ENCODE measurements around the gene RAB11FIP3. TPM values are rescaled to one million over a fixed set of nuclear protein-coding genes. Genes with fewer than 3 reads are reported as not detected.
"Not testable (repeated sequence)": the region's sequence is repeated elsewhere in the genome, so short reads cannot be mapped to it uniquely, and the experiment has no call there.

Gene RAB11FIP3
- polyA plus RNA-seq, 1 of the 3 experiments (the other 2 are of a cell fraction) = 24.8 TPM

GRCh38 chr16:491220-491919 is 65.9 kb downstream of the RAB11FIP3 start:
- no peaks in the 10 kb centered on the region for H3K79me2 ChIP-seq (ENCODE audit: insufficient read depth)
- TF ChIP-seq EZH2phosphoT487 (IDR thresholded peaks at IDR 0.05; ENCODE audit: borderline replicate concordance, low read depth) (no peak), USF1 (IDR thresholded peaks at IDR 0.05; ENCODE audit: borderline replicate concordance, low read depth) (no peak)
- DNase-seq = no peak
- H2AFZ ChIP-seq (ENCODE audit: low read depth) = no peak overlapping the region
- POLR2A ChIA-PET = no interaction called here
- H4K20me1 ChIP-seq (ENCODE audit: insufficient read depth) = no peaks in the 10 kb centered on the region
- H3K4me3 ChIP-seq (ENCODE audit: low read depth in 2 of 2, low read length in 1 of 2) = no peak overlapping the region
- H3K36me3 ChIP-seq (replicated peaks in 1 of 2; ENCODE audit: control insufficient read depth in 1 of 2, insufficient read depth in 2 of 2, low read length in 1 of 2) = peaks cover 9 to 29% of the 10 kb centered on the region in 2 experiments
- H3F3A ChIP-seq (replicated peaks; ENCODE audit: insufficient read depth) = no peaks in the 10 kb centered on the region
- no peak overlapping the region for H3K9ac ChIP-seq
- H3K4me2 ChIP-seq = no peak overlapping the region
- H3K27me3 ChIP-seq (ENCODE audit: insufficient read depth) = no peaks in the 10 kb centered on the region
- WGBS (ENCODE audit: low lambda C conversion rate) = 92% methylated on average over 11 of the region's 19 CpGs
- H3K9me2 ChIP-seq = no peaks in the 10 kb centered on the region
- H3K4me1 ChIP-seq (ENCODE audit: control insufficient read depth in 1 of 2, insufficient read depth in 2 of 2, low read depth in 1 of 2, low read length in 1 of 2) = no peaks in the 10 kb centered on the region
- H3K27ac ChIP-seq (ENCODE audit: low read depth in 2 of 2, low read length in 1 of 2) = no peak overlapping the region
- CTCF ChIA-PET = interaction anchor here (1.2 to 1.5 kb wide), 2 partner anchors 10 to 100 kb away, joined by 3 read pairs; no protein-coding TSS in a partner anchor
- no peaks in the 10 kb centered on the region for H3K9me3 ChIP-seq

- DNase-seq = no peak
- no peaks in the 10 kb centered on the region for H3K4me1 ChIP-seq (ENCODE audit: control insufficient read depth in 1 of 2, insufficient read depth in 2 of 2, low read depth in 1 of 2, low read length in 1 of 2)
- ChIA-PET CTCF (interaction anchor here (1.5 kb wide), 1 partner anchor 9 kb away, joined by 3 read pairs; no protein-coding TSS in a partner anchor), POLR2A (no interaction called here)
- 99% methylated on average over 6 of the region's 30 CpGs for WGBS (ENCODE audit: low lambda C conversion rate)
- H3K4me2 ChIP-seq = no peak overlapping the region
- H3K79me2 ChIP-seq (ENCODE audit: insufficient read depth) = no peaks in the 10 kb centered on the region
- no peaks in the 10 kb centered on the region for H3F3A ChIP-seq (replicated peaks; ENCODE audit: insufficient read depth)
- H3K4me3 ChIP-seq (ENCODE audit: low read depth in 2 of 2, low read length in 1 of 2) = no peak overlapping the region
- no peak for TF ChIP-seq FOSL2 (IDR thresholded peaks at IDR 0.05; ENCODE audit: borderline replicate concordance, low read depth)
- no peak for TF ChIP-seq YY1 (IDR thresholded peaks at IDR 0.05; ENCODE audit: low read depth)
- TF ChIP-seq RFX5 (IDR thresholded peaks at IDR 0.05; ENCODE audit: low read length) = no peak
- TF ChIP-seq CHD2 (IDR thresholded peaks at IDR 0.05; ENCODE audit: low read length, partially characterized antibody) = no peak
- no peak for TF ChIP-seq RCOR1 (IDR thresholded peaks at IDR 0.05; ENCODE audit: low read length)
- TF ChIP-seq USF2 (IDR thresholded peaks at IDR 0.05; ENCODE audit: borderline replicate concordance, low read depth, low read length) = no peak
- no peak for TF ChIP-seq TEAD4 (IDR thresholded peaks at IDR 0.05; ENCODE audit: borderline replicate concordance, insufficient read depth)
- H2AFZ ChIP-seq (ENCODE audit: low read depth) = no peak overlapping the region
- no peaks in the 10 kb centered on the region for H3K9me2 ChIP-seq
- H3K27me3 ChIP-seq (ENCODE audit: insufficient read depth) = no peaks in the 10 kb centered on the region
- H3K27ac ChIP-seq (ENCODE audit: low read depth in 2 of 2, low read length in 1 of 2) = no peak overlapping the region
- no peaks in the 10 kb centered on the region for H3K9me3 ChIP-seq
- H4K20me1 ChIP-seq (ENCODE audit: insufficient read depth) = no peaks in the 10 kb centered on the region
- H3K36me3 ChIP-seq (replicated peaks in 1 of 2; ENCODE audit: control insufficient read depth in 1 of 2, insufficient read depth in 2 of 2, low read length in 1 of 2) = peaks cover 9 to 32% of the 10 kb centered on the region in 2 experiments
- no peak overlapping the region for H3K9ac ChIP-seq
These were observed 66.9 kb downstream of the RAB11FIP3 start for GRCh38 chr16:492211-492875.

- H3K4me3 ChIP-seq (ENCODE audit: low read depth in 2 of 2, low read length in 1 of 2); H3K79me2 ChIP-seq (ENCODE audit: insufficient read depth); DNase-seq; H3K9ac ChIP-seq; H3K27me3 ChIP-seq (ENCODE audit: insufficient read depth); POLR2A ChIA-PET; H3K4me2 ChIP-seq; H3F3A ChIP-seq (replicated peaks; ENCODE audit: insufficient read depth); H3K4me1 ChIP-seq (ENCODE audit: control insufficient read depth in 1 of 2, insufficient read depth in 2 of 2, low read depth in 1 of 2, low read length in 1 of 2); H4K20me1 ChIP-seq (ENCODE audit: insufficient read depth); H3K27ac ChIP-seq (ENCODE audit: low read depth in 2 of 2, low read length in 1 of 2); H2AFZ ChIP-seq (ENCODE audit: low read depth); H3K9me2 ChIP-seq; H3K9me3 ChIP-seq: not testable (repeated sequence)
- peaks cover 3 to 25% of the 10 kb centered on the region in 2 experiments for H3K36me3 ChIP-seq (replicated peaks in 1 of 2; ENCODE audit: control insufficient read depth in 1 of 2, insufficient read depth in 2 of 2, low read length in 1 of 2)
- 90% methylated on average over 15 of the region's 15 CpGs for WGBS (ENCODE audit: low lambda C conversion rate)
- CTCF ChIA-PET = interaction anchor here (0.8 to 1.9 kb wide), 8 partner anchors 9 to 108 kb away, joined by 3 to 7 read pairs (median 4); partner anchors contain the start of gene RAB11FIP3
These were observed 69.2 kb downstream of the RAB11FIP3 start for GRCh38 chr16:494676-495075.
